Suppressor macrophage treated with lipopolysaccharide for 4 hours (primary cell): ENCODE measurements around the gene SMTN.
"Not testable (repeated sequence)": the region's sequence is repeated elsewhere in the genome, so short reads cannot be mapped to it uniquely, and the experiment has no call there.

ENCODE experiments used
- DNase-seq: peaks from one replicate; pipeline ENCODE4 v3.0.0-alpha.2; 2020

SMTN gene

DNA sequence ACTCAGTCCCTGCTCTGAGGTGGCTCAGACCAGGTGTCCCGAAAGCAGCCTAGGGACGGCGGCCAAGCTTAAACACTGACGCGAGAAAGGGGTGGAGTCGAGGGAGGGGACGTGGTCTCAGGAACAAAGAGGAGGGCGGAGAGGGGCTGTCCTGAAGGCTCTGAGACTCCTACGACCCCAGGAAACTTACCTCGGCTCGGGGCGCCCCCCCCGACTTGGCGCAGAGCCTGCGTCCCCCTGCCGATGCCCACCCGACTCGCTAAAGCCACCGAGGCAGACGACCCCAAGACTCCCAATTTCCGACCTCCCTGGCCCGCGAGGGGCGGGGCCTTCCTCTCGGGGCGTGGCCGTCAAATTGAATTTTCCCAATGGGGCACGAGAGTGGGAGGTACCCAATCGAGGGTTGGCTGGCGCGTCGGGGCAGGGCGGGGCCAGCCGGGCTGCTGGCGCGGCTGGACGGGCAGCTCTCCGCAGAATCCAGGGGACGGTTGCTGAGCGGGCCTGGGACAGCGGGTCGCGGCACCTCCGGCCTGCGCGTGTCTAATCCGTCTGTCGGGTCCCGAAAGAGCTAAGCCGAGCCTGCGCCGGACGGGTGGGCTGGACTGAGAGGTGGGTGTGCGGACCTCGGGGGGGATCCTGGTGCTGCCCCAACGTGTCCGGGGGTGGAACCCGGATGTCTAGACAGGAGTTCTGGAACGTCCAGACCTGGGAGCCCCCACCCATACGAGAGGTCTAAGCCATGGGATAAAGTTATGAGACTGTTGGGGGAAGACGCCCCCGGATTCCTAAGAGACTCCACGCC, at the start of gene SMTN:
Gene SMTN, plus strand, starts transcription at position 471 of the 802 bp plus-strand sequence. CDS start 1,941 bp downstream, outside the sequence.
- peak; percentile 93 for DNase-seq

DNA sequence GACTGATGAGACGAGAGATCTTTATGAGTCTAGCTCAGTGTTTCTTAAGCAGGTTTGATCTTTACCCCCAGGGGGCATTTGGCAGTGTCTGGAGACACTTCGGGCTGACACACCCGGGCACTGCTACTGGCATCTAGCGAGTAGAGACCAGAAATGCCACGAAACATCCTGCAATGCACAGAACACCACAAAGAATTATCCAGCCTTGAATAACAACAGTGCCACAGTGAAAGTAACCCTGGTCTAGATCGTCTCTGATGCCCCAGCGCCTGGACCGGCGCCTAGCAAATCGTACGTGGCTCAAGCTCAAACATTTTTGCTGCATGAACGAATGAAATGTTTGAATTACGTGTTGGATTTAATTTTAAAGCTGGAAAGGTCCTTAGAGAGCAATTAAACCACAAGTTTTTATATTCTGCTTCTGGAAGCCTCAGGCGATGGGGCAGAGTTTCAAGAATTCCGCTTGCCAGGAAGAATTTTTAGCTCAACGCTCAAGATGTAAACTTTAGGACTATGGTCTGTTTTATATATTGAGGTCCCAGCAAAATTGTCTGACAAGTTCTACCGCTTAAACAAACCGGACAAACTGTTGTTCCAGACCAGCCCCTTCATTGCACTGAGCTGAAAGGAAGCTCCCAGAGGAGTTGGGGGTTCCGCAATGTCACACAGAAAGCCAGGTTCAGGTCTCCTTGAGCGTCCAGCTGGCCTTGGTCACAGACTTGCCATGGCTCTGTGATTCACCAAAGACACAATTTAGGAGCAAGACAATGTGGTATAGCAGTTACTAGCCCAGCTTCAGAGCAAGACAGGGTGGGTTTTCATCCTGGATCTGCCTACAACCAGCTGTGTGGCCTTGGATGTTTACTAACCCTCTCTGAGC, 44.2 kb upstream of the SMTN start:
- no peak for DNase-seq

DNA sequence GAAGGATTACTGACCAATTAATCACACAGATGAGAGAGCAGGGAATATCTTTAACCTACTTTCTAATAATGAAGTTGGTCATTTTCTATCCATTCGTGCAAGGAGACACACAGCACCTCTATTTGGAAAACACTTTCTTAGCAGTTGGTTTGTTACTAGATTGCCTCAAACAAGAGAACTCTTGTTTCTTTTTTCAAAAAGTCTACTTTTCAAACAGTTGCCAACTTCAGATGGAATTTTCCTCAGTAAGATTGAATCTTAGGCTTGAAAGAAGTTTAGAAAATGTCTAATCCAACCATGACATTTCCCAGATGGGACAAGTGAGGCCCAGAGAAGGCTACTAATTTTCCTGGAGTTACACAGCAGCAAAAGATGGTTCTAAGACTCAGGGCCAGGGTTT, 42.4 kb upstream of the SMTN start:
- no peak for DNase-seq

DNA sequence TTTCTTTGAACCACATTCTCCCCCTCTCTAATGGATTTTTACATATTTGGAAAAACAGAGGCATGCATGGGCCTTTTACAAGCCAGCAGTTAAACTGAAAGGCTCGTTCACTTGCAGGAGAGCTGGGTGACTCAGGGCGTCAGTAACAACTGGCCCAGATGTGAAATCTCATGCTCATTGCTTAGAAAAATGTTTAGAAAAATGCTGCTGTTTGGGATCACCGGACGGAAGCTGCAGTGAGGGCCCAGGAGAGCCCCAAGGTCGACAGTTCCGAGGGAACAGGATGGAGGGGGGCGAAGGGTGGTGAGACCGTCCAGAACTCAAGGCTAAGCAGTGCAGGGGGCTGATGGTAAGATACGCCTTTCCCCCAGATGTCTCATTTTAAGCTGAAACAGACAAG, 41.7 kb upstream of the SMTN start:
- no peak for DNase-seq

DNA sequence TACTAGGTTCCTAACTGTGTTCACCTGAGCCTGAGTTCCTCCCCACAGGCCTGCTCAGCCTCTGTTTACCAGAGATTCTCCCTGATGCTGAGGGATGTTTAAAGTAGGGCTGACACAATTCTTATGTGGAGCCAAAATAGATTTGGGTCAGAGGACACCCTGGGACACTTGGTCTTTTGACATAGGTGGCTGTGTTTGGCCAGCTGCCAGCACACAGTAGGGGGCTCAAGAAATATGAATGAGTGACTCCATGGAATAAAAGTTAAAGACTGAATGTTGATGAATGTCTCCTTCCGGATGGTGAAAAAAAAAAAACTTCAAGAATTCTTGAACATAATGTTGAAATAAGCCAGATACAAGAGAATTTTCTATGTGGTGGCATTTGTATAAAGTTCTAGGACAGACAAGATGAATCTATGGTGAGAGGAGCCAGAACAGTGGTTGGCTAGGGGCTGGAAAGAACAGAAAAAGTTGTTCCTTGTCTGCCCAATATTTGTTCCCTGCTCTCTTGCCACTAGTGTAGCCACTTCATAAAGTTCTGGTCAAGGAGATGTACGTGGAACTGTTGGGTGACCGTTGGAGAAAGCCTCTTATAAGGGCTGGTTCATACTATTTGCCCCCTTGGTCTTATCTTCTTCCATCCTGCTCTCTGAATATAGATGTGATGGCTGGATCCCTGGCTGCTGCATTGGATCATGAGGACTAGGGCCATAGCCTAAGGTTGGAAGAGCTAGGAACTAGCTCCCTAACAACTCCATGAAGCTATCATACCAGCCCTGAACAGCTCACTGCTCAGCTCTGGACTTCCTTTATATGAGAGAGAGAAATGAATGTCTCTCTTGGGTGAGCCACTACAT, 40.3 kb upstream of the SMTN start:
- DNase-seq = no peak

DNA sequence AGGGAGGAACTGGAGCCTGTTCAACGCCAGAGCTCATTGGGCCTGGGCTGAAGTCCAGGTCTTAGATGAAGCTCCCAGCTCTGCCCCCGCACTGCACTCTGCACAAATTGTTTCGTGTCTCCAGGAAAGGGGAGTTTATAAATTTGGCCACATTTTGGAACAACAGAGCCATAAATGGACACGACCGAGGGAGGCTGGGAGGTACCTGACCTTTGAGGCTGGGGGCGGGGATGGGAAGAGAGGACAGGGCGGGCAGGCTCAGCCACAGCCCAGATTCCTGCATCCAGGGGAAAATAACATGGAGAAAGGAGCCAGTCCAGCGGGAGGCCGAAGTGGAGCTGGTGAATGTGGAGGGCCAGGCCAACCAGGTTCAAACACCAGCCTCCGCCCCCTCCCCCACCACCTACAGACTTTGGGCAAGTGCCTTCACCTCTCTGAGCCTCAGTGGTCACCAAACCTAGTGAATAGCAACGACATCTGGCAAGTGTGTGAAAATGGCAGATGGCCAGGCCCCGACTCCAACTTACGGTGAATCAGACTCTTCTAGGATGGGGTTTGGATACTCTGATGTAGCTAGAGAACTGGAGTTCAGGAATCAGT, 36.8 kb upstream of the SMTN start:
- no peak for DNase-seq

DNA sequence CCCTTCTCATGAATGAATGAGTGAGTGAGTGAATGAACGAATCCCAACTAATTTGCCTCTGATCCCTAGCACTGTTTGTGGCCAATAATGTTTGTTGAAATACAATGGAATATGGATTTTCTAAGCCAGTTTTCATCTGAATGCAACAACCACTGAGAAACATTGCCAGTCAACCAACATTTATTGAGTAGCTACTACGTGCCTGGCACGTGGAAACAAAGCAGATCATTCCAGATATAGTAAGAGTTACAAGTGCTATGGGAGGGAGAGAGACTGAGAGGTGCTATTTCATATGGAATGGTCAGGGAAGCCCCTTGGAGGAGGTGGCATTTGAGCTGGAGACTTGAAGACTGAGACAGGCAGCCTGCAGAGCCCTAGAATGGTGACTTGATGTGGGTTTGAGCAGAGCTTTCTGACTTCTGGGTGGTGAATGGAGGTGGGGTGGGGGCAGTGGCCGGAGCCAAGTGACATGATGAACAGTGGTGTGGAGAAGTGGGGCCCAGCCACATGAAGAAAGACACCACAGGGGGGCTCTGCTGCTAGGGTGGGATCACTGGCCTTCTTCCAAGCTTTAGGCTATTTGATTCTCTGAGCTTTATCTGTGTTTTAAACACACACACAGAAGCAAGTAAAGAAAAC, 35.1 kb upstream of the SMTN start:
- DNase-seq = no peak

DNA sequence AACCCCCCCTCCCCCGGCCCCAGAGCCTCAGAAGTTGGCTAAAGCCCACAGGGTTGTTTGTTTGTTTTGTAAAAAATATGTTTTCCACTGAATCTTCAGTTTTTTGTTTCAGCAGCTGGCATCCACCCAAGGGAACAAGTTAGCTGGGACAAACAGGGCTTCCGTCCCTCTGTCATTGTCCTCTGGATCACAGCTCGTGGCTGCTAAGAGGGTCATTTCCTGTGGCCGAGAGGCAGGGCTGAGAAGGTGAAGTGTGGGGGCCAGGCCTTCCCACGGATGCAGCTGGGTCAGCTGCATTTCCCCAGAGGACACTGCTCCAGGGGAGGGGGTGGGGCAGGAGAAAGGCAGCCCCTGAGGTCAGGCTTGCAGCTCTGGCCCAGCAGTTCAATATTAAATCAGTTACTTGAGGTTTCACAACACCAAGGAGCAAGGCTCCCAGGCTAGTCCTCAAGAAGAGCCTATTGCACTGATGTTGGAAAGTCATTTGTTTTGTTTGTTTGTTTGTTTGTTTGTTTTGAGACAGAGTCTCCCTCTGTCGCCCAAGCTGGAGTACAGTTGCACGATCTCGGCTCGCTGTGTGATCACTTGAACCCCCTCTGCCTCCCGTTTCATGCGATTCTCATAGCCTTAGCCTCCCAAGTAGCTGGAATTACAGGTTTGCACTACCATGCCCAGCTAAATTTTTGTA, 34.4 kb upstream of the SMTN start:
- no peak for DNase-seq

DNA sequence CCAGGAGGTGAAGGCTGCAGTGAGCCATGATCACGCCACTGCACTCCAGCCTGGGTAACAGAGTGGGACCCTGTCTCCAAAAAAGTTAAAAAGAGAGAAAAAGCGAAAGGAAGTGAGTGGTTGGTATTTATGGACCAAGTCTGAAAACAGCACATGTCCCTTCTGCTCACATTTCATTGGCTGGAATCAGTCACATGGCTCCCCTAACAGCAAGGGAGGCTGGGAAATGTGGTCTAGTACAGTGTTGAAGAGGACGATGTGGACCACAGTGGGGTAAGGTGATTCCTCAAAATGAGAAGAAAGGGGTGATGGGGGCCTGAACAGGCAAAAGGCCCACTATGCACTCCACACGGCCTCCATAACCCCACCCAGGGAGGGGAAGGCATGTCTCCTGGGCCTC, 32.5 kb upstream of the SMTN start:
- DNase-seq = no peak

DNA sequence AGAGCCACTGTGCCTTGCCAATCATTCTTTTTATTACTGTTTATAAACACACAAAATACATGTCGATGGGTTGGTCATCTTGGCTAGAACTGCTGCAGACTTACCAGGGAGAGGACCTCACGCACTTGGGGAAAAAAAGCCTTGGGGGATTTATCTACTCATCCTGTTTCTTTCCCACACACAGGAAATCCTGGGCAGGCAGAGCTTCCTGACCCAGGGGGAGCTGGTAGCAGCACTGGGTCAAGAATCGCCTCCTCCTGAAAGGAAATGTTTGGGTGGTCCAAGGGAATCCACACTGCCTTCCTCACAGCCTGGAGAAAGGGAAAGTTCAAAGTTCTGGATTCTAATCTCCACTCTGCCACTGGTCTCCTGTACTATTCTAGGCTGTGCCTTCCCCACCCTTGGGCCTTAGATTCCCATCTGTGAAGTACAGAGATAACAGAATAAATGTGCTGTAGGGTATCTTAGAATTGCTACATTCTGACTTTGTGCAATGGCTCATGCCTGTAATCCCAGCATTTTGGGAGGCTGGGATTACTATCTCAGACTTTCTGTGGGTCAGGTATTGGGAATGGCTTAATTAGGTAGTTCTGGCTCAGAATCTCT, 31.2 kb upstream of the SMTN start:
- no peak for DNase-seq

DNA sequence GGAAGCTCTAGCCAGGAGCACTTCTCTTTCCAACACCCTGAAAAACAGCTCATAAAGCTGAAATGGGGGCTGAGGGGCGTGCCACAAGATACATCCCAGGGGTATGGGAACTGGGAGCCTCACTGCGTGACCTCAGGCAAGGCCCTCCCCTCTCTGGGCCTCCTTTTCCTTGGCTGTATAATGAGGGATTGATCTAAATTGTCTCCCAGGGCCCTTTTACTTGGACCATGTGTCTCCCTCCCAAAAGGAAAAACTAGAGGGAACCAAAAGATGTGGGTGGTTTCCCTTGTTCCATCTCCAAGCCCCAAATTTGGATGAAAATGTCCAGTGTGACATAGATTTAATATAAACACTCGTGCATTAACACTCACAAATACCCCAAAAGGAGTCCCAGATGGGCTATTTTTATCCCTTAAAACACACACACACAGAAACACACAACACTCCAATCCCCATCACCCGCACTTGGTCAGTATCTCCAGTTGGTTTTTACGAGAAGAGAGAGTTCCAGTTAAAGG, 25.9 kb upstream of the SMTN start:
- no peak for DNase-seq

DNA sequence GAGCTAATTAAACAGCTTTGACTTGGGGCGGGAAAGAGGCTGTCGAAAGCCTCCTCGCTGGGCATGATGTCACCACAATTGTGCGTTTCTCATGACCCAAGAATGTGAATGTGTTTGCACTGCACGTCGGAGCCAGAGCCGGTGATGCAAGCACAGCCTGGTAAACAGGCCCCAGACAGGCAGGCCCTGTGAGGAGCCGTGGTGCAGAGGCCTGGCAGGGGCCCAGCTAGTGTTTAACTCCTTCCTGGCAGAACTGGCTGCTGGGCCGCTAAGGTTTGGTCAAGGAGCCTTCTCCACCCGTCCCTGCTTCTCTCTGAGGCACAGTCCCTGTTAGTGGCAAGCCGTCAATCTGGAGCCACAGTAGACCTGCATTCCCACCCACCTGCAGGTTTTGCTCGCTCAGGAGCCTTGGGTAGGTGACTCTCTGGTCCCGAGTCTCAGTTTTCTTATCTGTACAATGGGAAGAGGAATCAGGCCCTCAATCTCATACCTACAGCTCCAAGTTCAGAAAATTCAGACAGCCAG, 25.4 kb upstream of the SMTN start:
- DNase-seq = no peak

DNA sequence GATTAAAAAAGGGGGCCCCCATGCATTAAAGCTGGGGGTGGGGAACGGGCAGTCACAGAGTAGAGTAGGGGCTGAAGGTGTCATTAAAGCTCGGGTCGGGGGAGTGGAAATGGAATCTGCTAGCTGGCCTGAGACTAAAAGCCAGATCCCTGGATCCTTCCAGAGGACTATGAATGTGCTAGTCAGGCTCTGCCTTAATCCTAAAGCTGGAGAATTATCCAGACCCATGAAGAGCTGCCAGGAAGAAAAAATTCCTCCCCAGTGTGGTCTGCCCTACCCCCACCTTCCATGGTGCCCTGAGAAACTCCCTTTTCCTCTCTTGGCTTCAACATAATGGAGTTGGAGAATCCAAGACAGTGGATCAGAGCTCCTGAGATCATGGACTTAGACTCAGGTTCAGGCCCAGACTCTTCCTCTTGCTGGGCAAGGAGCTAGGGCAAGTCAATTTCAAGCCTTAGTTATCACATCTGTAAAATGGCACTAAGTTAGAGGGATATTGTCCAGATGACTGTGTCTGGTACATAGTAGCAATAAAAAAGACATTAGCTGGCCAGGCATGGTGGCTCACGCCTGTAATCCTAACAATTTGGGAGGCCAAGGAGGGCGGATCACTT, 24.0 kb upstream of the SMTN start:
- DNase-seq = no peak

DNA sequence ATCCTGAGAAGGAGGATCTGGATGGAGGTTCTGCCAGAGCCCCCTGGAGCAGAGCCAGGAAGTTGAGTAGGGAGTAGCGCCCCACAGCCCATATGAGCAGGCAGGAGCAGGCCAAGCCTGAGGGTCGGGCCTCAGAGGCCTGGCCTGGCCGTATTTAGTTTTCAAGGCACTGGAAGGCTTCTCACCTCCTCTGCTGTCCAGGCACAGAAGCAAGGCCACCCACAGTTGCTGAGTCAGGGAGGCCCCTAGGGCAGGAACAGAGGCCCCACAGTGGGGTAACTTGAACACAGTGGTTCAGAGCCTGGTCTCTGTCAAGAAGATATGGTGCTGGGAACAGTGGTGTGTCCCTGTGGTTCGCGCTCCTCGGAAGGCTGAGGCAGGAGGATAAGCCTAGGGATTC, 21.5 kb upstream of the SMTN start:
- not testable (repeated sequence) for DNase-seq

DNA sequence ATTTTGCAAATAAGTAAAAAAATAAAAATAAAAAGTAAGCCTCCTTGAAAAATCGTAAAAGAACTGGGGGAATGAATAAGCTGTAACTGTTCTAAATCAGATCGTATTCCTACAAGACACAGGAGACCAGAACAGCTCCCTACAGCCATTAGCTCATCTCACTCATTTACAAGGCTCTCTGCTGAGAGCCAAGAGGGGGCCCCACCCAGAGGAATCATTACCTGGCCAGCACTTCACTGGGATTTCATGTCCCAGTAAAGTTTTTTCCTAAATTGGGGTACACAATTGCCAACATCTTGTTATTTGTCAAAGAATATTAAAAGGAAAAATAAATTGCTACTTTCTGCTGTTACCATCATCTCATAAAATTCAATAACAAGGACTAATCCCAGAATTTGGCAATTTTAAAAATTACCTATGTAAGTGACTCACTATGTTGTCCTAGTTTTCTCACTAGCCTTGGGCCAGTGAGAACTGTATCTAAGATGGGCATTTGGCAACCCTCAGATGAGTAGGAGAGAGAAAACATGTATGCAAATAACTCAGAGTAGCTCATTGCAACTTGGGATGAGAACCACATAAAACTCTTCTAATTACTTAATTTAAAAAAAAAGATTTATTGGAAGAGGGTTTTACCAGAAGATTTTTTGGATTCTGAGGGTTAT, 18.4 kb upstream of the SMTN start:
- DNase-seq = peak; percentile 11

DNA sequence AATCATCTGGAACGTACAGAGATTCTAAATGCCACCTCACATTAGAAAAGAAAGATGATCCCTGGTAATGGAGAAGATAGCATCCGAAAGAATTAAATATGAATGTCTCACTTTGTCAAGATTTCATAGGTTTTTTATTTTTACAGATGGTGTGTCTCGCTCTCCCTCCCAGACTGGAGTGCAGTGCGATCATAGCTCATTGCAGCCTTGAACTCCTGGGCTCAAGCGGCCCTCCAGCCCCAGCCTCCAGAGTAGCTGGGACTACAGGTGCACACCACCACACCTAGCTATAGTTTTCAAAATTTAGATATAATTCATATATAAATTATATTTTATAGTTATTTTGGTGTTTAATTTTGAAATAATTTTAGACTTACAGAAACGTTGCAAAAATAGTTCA, 16.7 kb upstream of the SMTN start:
- DNase-seq = no peak

DNA sequence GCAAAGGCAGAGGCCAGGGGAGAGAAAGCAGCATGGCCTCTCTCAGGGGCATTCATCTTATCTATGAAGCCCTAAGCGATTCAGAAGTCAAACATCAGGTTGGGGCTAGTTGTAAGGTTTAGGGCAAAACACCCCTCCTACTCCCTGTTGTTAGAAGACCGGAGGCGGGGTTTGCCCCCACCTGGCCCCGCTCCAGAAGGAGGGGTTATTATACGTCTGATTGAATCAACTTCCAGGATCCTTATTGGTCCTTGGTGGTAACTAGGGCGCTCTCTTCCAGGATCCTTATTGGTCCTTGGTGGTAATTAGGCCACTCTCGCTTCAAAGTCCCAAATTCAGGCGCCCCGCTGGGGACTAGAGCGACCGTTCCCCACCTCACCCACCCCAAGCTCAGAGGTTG, 12.1 kb upstream of the SMTN start:
- DNase-seq = no peak

DNA sequence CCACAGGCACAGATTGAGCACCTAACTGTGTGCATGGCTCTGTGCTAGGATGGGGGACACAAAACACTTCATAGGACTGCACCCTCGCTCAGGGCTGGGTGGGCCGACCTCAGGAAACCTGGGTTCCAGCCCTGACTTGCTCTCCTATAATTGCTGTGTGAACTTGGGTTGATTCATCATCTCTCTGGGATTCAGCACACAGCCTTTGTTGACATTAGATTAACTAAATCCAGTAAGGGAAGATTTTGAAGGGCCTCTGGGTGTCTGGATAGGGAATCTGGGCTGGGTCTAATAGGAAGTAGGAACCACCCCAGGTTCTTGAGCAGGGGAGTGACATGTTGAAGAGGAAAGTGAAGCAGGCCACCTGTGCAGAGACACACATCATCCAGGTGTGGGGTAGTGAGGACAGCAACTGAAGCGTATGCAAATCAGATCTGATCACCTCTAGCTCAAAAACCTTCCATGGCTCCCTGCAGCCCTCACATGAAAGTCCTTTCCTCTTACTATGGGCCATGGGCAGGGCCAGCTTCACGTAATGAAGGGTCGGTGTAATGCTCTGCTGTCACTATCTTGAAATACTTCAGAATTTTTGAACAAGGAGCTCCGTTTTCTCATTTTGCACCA, 11.3 kb upstream of the SMTN start:
- DNase-seq = not testable (repeated sequence)

DNA sequence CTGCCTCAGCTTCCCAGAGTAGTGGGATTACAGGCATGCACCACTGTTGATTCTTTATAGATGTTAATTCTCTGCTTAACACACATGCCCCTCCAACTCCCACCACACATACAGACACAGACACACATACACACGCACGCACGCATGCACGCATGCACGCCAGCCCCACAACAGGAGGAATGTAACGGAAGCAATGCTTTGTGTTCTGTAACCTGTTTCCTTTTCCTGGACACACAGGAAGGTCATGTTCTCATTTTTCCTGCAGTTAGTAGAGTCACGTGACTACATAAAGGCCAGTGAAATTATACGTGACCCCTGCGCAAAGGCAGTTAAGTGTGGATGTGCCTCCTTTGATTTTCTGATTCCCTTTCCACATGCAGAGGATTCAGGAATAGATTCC, 8.0 kb upstream of the SMTN start:
- not testable (repeated sequence) for DNase-seq
